Measurements from ENCODE around the gene PHKB. TPM values are rescaled to one million over a fixed set of nuclear protein-coding genes. Genes with fewer than 3 reads are reported as not detected.
A peak's percentile ranks its signal among the peaks of the same experiment; 100 is the strongest.

The PHKB gene
- total and polyA plus RNA-seq, 4 experiments from 2014 or later = 29.4 to 56.4 (median 41.6) TPM

DNA sequence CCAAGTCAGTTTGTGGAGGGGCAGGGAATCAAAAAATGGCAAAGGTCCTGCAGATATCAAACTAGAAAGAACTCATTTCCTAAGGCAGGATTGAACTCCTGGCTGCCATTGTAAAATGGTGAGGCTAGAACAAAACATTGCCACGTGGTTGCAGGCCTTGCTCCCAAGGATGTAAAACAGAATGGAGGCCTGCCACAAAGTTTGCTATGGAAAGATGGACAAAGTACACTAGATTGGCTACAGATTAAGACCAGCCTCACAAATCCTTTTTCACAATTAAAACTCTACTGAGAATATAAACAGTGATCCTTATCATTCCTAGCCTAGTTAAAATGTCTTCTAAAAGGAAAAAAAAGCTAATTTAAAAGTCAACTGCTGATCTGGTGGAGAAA, 30.9 kb downstream of the PHKB start:
- intact Hi-C loops (cut with micrococcal nuclease) = no loop called here
- Histone ChIP-seq H3K9me3 (ENCODE audit: control insufficient read depth in 1 of 2, low read length in 2 of 2) (no peaks in the 10 kb centered on the region), H3K4me3 (ENCODE audit: low read length in 2 of 2) (no peak overlapping the region), H3K36me3 (ENCODE audit: insufficient read depth, low read length) (no peaks in the 10 kb centered on the region), H3K27ac (ENCODE audit: low read depth, low read length) (no peak overlapping the region), H3K27me3 (ENCODE audit: insufficient read depth, low read length) (no peaks in the 10 kb centered on the region), H3K4me1 (ENCODE audit: insufficient read depth, low read length) (peaks cover 15% of the 10 kb centered on the region)
- H3K27ac Mint-ChIP-seq = no peak overlapping the region
- H3K27me3 Mint-ChIP-seq = no peaks in the 10 kb centered on the region
- peaks cover 27 to 46% of the 10 kb centered on the region in 2 donors for H3K36me3 Mint-ChIP-seq
- CTCF ChIA-PET (ENCODE audit: partially characterized antibody) = no interaction called here
- no peak for DNase-seq
- peaks cover 13 to 19% (median 14%) of the 10 kb centered on the region in 4 donors for H3K4me1 Mint-ChIP-seq
- POLR2A ChIA-PET (ENCODE audit: partially characterized antibody) = no interaction called here
- H3K9me3 Mint-ChIP-seq = peaks cover 0 to 34% (median 17%) of the 10 kb centered on the region in 8 donors
- peak overlapping the region in 1 of 8 donors; percentile 38 for H3K4me3 Mint-ChIP-seq

DNA sequence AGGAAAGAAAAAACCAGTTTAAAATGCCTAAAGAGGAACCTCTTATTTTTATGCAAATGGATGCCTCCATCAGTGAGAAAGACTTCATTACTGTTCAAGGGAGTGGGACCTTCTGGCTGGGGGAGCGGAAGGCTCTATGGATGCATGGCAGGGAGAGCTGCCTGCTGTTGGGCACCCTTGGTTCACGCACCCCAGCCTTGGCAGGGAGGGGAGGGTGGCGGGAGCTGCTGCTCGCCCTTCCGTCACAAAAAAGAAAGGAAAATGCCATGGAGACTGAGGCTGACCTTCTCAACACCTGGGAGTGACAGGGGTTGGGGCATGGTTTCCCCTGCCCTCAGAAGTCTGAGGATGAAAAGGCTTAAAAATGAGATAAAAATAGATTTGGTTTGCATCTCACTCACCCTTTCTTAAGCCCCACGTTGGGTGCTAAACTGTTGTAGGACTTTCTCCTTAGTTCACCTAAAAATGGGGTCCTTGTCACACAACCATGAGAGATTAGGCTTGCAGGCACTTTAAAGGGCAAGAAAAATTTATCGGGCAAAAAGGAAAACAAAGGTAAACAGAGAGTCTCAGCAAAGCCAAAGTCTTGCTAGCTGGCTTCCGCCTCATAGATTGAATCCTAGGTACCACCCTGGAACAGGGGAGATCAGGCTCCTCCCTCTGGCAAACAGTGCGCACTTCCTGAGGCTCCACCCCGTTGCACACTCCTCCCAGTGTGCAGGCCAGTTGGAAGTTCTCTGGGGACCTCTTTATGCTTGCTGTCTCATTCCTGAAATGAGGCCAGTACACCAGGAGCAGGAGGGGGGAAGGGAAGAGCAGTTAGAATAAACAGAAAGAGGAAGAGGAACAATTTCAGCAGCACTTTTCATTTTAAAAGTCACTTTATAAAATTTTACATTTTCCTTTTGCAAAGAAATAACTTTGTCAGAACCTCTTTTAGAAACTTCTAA, 31.6 kb downstream of the PHKB start:
- Mint-ChIP-seq H3K4me1 (peaks cover 13 to 19% (median 14%) of the 10 kb centered on the region in 4 donors), H3K4me3 (peak overlapping the region in 3 of 8 donors; percentile 3 to 25 (median 10)), H3K27ac (peak overlapping the region in 1 of 7 donors; percentile 90), H3K27me3 (no peaks in the 10 kb centered on the region), H3K36me3 (peaks cover 29 to 47% of the 10 kb centered on the region in 2 donors), H3K9me3 (peaks cover 0 to 34% (median 17%) of the 10 kb centered on the region in 8 donors)
- H3K9me3 ChIP-seq (ENCODE audit: control insufficient read depth in 1 of 2, low read length in 2 of 2) = no peaks in the 10 kb centered on the region
- POLR2A ChIA-PET (ENCODE audit: partially characterized antibody) = interaction anchor here (1.2 kb wide), 1 partner anchor 32 kb away, joined by 3 read pairs; the partner anchor contains the start of gene ITFG1
- peak in 1 of 5 donors; percentile 1 for DNase-seq
- peaks cover 15% of the 10 kb centered on the region for H3K4me1 ChIP-seq (ENCODE audit: insufficient read depth, low read length)
- intact Hi-C loops (cut with micrococcal nuclease) = no loop called here
- no peaks in the 10 kb centered on the region for H3K27me3 ChIP-seq (ENCODE audit: insufficient read depth, low read length)
- no peak overlapping the region for H3K4me3 ChIP-seq (ENCODE audit: low read length in 2 of 2)
- CTCF ChIA-PET (ENCODE audit: partially characterized antibody) = no interaction called here
- H3K36me3 ChIP-seq (ENCODE audit: insufficient read depth, low read length) = no peaks in the 10 kb centered on the region
- H3K27ac ChIP-seq (ENCODE audit: low read depth, low read length) = no peak overlapping the region

DNA sequence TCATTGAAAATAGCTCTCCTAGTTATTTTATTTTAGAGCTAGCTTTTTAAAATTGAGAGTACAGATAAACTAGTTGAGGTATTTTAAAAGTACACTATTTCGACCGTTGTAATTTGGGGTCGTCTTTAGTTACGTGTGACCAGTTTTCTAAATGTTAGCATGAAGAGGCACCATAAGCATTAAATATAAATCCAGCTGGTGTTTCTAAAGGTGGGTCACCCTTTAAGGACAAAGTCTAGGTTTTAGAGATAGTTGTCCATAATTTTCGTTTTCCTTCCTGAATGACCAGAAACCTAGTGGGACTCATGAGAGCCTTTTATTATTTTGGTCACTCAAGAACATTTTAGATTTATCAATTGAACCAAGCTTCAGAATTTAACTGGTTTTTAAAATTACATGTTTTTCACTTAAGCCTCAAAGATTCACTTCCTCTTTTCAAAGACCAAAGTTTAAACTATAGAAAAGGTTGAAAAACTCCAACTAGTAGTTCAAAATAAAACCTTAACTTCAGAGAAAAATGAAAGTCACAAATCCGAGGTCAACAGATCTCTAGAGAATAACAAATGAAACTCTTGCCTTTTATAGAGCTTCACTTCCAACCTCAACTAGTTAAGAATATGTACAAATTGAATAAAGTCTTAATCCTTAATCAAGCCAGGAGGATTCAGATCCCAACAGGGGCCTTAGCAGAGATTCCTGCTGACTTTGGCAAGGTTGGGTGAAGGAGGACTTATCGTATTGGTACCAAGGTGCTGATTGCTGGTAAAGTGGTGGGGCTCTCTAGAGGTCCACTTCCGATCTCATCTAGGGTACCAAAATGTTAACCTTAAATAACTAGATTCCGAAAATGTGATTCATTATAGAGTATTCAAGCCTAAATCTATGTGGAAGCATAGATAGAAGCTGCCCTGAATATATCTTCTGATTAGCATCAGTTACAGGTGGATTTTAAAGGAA, 32.5 kb downstream of the PHKB start:
- H3K9me3 ChIP-seq (ENCODE audit: control insufficient read depth in 1 of 2, low read length in 2 of 2) = no peaks in the 10 kb centered on the region
- peaks cover 13 to 19% (median 14%) of the 10 kb centered on the region in 4 donors for H3K4me1 Mint-ChIP-seq
- H3K27me3 Mint-ChIP-seq = no peaks in the 10 kb centered on the region
- H3K4me1 ChIP-seq (ENCODE audit: insufficient read depth, low read length) = peaks cover 15% of the 10 kb centered on the region
- no peaks in the 10 kb centered on the region for H3K27me3 ChIP-seq (ENCODE audit: insufficient read depth, low read length)
- no peaks in the 10 kb centered on the region for H3K36me3 ChIP-seq (ENCODE audit: insufficient read depth, low read length)
- ChIA-PET CTCF (ENCODE audit: partially characterized antibody) (no interaction called here), POLR2A (ENCODE audit: partially characterized antibody) (interaction anchor here (1.2 kb wide), 1 partner anchor 33 kb away, joined by 3 read pairs; the partner anchor contains the start of gene ITFG1)
- no peak for DNase-seq
- intact Hi-C loops (cut with micrococcal nuclease) = no loop called here
- no peak overlapping the region for H3K27ac ChIP-seq (ENCODE audit: low read depth, low read length)
- peak overlapping the region in 1 of 8 donors; percentile 46 for H3K4me3 Mint-ChIP-seq
- no peak overlapping the region for H3K4me3 ChIP-seq (ENCODE audit: low read length in 2 of 2)
- peaks cover 0 to 29% (median 12%) of the 10 kb centered on the region in 8 donors for H3K9me3 Mint-ChIP-seq
- no peak overlapping the region for H3K27ac Mint-ChIP-seq
- peaks cover 30 to 42% of the 10 kb centered on the region in 2 donors for H3K36me3 Mint-ChIP-seq

DNA sequence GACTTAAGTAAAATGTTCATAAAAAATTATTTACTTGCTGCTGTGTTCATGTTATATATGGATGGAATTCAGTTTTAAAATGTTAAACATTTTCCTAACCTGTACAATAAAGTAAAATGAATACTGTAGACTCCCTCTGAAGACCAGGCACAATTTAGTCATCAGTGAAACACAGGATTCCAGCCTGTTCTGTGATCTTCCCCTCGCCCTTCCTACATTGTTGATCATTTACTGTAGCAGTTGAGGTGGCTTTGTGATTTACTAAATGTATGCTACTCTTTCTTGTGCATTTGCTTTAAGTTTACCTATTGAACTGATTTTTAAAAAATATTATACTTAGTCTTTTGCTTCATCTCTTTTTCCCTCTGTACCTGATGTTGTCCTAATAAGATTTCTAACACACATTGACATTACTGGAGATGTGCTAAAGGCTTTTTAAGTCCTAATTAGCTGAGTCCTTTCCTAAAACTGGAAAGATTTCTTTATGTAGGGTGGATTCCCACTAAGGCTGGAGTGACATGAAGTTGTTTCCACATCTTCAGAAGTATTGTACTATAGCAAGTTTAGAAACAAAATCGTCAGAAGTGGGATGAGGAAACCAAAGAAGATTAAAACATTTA, 38.1 kb downstream of the PHKB start:
- Mint-ChIP-seq H3K36me3 (peaks cover 49 to 59% of the 10 kb centered on the region in 2 donors), H3K27me3 (no peaks in the 10 kb centered on the region), H3K4me3 (no peak overlapping the region), H3K4me1 (peaks cover 0 to 4% (median 0%) of the 10 kb centered on the region in 4 donors), H3K27ac (no peak overlapping the region), H3K9me3 (no peaks in the 10 kb centered on the region)
- Histone ChIP-seq H3K36me3 (ENCODE audit: insufficient read depth, low read length) (peaks cover 17% of the 10 kb centered on the region), H3K4me3 (ENCODE audit: low read length in 2 of 2) (no peak overlapping the region), H3K4me1 (ENCODE audit: insufficient read depth, low read length) (no peaks in the 10 kb centered on the region), H3K27ac (ENCODE audit: low read depth, low read length) (no peak overlapping the region), H3K27me3 (ENCODE audit: insufficient read depth, low read length) (no peaks in the 10 kb centered on the region), H3K9me3 (ENCODE audit: control insufficient read depth in 1 of 2, low read length in 2 of 2) (no peaks in the 10 kb centered on the region)
- CTCF ChIA-PET (ENCODE audit: partially characterized antibody) = no interaction called here
- POLR2A ChIA-PET (ENCODE audit: partially characterized antibody) = no interaction called here
- intact Hi-C loops (cut with micrococcal nuclease) = no loop called here
- no peak for DNase-seq

GRCh38 chr16:47499700-47500264, 38.7 kb downstream of the PHKB start:
- Histone ChIP-seq H3K4me1 (ENCODE audit: insufficient read depth, low read length) (no peaks in the 10 kb centered on the region), H3K4me3 (ENCODE audit: low read length in 2 of 2) (no peak overlapping the region), H3K36me3 (ENCODE audit: insufficient read depth, low read length) (peaks cover 23% of the 10 kb centered on the region), H3K27ac (ENCODE audit: low read depth, low read length) (no peak overlapping the region), H3K27me3 (ENCODE audit: insufficient read depth, low read length) (no peaks in the 10 kb centered on the region), H3K9me3 (ENCODE audit: control insufficient read depth in 1 of 2, low read length in 2 of 2) (no peaks in the 10 kb centered on the region)
- Mint-ChIP-seq H3K4me1 (peaks cover 0 to 4% (median 0%) of the 10 kb centered on the region in 4 donors), H3K27ac (no peak overlapping the region), H3K36me3 (peaks cover 55 to 65% of the 10 kb centered on the region in 2 donors), H3K4me3 (no peak overlapping the region), H3K27me3 (no peaks in the 10 kb centered on the region), H3K9me3 (no peaks in the 10 kb centered on the region)
- intact Hi-C loops (cut with micrococcal nuclease) = no loop called here
- POLR2A ChIA-PET (ENCODE audit: partially characterized antibody) = no interaction called here
- CTCF ChIA-PET (ENCODE audit: partially characterized antibody) = no interaction called here
- no peak for DNase-seq

- H3K36me3 ChIP-seq (ENCODE audit: insufficient read depth, low read length) = peaks cover 24% of the 10 kb centered on the region
- Mint-ChIP-seq H3K4me1 (peaks cover 0 to 5% (median under 1%) of the 10 kb centered on the region in 4 donors), H3K27me3 (no peaks in the 10 kb centered on the region), H3K27ac (peak overlapping the region in 1 of 7 donors; percentile 6), H3K36me3 (peaks cover 61 to 63% of the 10 kb centered on the region in 2 donors), H3K9me3 (no peaks in the 10 kb centered on the region), H3K4me3 (no peak overlapping the region)
- H3K9me3 ChIP-seq (ENCODE audit: control insufficient read depth in 1 of 2, low read length in 2 of 2) = no peaks in the 10 kb centered on the region
- H3K27me3 ChIP-seq (ENCODE audit: insufficient read depth, low read length) = no peaks in the 10 kb centered on the region
- ChIA-PET POLR2A (ENCODE audit: partially characterized antibody) (no interaction called here), CTCF (ENCODE audit: partially characterized antibody) (interaction anchor here (0.9 kb wide), 1 partner anchor 185 kb away, joined by 5 read pairs; no protein-coding TSS in a partner anchor)
- H3K27ac ChIP-seq (ENCODE audit: low read depth, low read length) = no peak overlapping the region
- H3K4me1 ChIP-seq (ENCODE audit: insufficient read depth, low read length) = no peaks in the 10 kb centered on the region
- intact Hi-C loops (cut with micrococcal nuclease) = no loop called here
- H3K4me3 ChIP-seq (ENCODE audit: low read length in 2 of 2) = no peak overlapping the region
- DNase-seq = no peak
These were observed 42.8 kb downstream of the PHKB start for GRCh38 chr16:47503936-47504335.
